GM12874 (cell line): ENCODE results near the gene SLC16A10.

ENCODE experiments used
- TF ChIP-seq, protein P1 (sequence below): IDR thresholded peaks from 2 replicates; pipeline ENCODE4 v1.5.1; 2011; ENCODE audit warnings: low read depth, mild to moderate bottlenecking, control low read depth, low read length, moderate library complexity; ENCODE audit not compliant: insufficient read depth

SLC16A10 gene

DNA sequence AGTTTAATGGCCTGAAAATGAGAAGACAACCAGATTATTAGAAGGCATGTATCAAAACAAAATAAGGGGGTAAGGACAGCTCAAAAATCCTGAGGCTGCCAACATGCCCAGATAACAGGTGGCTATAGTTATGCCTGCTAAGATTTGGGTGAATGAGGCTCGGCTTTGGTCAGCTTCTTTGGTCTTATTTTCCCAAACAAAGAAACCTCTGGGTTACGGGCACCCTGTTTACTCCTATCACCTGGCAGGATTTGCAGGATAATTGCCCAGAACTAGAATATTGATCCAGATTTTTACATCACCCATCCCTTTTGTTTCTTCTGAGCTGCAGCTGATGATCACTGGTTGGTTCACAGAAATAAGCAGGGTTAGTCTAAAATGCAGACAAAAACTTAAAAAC lies 74.3 kb downstream of the SLC16A10 start:
- TF ChIP-seq, protein P1, sequence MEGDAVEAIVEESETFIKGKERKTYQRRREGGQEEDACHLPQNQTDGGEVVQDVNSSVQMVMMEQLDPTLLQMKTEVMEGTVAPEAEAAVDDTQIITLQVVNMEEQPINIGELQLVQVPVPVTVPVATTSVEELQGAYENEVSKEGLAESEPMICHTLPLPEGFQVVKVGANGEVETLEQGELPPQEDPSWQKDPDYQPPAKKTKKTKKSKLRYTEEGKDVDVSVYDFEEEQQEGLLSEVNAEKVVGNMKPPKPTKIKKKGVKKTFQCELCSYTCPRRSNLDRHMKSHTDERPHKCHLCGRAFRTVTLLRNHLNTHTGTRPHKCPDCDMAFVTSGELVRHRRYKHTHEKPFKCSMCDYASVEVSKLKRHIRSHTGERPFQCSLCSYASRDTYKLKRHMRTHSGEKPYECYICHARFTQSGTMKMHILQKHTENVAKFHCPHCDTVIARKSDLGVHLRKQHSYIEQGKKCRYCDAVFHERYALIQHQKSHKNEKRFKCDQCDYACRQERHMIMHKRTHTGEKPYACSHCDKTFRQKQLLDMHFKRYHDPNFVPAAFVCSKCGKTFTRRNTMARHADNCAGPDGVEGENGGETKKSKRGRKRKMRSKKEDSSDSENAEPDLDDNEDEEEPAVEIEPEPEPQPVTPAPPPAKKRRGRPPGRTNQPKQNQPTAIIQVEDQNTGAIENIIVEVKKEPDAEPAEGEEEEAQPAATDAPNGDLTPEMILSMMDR = no peak

DNA sequence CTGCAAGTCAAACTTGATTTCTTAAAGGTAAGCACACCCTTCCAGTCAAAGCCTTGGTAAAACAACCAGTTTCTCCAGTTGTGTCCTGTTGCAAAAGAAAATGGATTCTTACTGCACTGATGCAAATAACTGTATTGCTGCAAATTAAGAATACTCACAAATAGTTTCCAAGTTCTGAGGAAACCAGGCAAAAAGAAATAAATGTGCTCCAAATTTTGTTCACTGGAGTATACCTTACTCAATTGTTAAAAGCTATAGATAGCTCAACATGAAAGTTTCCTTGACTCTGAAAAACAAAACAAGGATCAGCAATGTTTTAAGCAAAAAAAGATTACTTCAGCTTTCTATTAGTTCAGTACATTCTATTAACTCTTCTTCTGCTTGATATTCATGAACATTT lies 75.2 kb downstream of the SLC16A10 start:
- TF ChIP-seq, protein P1 = no peak

DNA sequence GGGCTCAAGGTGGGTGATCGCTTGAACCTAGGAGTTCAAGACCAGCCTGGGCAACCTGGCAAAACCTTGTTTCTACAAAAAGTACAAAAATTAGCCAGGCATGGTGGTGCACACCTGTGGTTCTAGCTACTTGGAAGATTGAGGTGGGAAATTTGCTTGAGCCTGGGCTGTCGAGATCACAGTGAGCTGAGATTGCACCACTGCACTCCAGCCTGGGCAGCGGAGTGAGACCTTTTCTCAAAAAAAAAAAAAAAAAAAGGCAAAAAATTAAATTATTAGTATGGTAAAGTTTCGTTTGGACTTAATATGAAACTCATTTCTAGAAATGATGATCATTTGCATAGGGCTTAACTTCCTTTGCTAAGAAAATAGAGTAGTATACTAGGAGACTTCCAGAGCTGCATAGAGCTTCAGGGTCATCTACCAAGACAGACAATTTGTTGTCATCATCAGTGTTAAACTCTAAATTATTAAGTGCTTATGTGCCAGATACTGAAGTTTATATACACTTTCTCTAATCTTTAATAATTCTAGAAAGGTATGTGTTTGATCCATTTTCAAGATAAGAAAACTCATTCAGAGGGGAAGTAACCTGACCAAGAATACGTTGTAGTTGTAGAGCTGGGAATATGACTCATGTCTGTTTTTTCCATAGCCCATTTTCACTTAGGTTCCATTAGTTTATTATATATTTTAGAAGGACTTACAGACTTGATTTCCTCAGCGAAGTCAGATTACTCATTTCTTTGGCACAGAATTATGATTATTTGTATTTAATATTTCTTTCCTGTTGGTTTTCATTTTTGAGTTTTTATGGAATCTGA lies 84.5 kb downstream of the SLC16A10 start:
- TF ChIP-seq, protein P1 = no peak

DNA sequence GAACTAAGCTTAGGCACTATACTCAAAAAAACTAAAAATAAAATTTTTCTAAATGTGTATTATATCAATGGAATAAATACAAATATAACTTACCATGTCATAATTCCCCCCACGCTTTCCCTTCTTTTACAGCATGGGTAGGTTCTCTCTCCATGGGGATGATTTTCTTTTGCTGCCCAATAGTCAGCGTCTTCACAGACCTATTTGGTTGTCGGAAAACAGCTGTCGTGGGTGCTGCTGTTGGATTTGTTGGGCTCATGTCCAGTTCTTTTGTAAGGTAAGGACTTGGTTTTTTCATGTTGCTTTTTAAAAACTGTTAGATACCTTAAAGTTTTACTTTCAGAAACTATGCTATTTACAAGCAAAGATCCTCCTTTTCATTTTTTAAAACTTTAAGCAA lies 85.3 kb downstream of the SLC16A10 start:
- TF ChIP-seq, protein P1 = no peak

DNA sequence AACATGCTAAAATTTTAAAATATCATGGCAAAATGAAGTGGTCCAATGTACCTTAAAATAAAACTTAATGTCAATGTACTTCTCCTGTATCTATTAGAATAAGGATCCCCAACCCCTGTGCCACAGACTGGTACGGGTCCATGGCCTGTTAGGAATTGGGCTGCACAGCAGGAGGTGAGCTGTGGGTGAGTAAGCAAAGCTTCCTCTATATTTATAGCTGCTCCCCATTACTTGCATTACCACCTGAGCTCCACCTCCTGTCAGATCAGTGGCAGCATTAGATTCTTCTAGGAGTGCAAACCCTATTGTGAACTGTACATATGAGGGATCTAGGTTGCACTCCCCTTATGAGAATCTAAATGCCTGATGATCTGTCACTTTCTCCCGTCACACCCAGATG lies 86.0 kb downstream of the SLC16A10 start:
- TF ChIP-seq, protein P1 = no peak

DNA sequence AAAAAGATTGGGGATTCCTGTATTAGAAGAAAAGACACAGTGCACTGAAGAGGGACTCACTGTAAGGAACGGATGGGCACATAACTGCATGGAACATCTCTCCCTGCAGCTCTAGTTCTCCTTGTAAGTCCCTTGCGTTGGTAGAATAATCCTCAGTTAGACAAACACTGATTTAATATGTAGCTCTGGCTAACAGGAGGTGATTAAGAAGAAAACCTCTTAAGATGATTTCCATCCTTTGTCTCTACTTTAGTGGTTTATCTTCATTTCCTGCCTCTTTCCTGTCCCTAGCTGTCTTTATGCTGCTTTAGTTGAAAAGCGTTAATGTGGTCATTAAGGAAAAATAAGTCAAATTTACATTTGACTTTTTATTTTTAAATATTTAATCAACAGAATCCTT lies 86.6 kb downstream of the SLC16A10 start:
- TF ChIP-seq, protein P1 = no peak

DNA sequence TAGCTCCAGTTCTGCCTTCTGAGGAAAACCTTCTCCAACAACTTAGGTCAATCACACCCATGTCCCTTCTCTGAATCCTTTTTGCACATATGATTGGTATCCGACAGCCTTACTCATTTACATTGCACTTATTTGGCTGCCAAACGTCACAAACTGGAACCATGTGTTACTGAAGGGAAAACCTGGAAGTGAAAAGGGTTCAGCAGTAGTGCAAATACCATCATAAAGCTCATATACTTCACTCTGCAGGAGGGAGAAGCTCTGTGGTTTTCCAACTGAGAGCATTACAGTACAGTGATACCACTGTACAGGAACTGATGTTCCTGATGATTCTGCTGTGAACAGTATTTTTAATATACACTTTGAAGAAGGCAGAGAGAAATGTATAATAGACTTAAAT lies 87.8 kb downstream of the SLC16A10 start:
- TF ChIP-seq, protein P1 = no peak
